ENCODE results near the gene MDK. TPM values are rescaled to one million over a fixed set of nuclear protein-coding genes. Genes with fewer than 3 reads are reported as not detected.

The MDK gene
- total RNA-seq, 2 experiments from 2014 or later = 1.6 to 5.0 TPM

GRCh38 chr11:46352063-46352841, 29.2 kb upstream of the MDK start:
- CTCF ChIA-PET = interaction anchor here (0.7 to 18.5 kb wide), 21 partner anchors 11 to 580 kb away, joined by 3 to 444 read pairs (median 5); partner anchors contain the start of genes CHRM4 and MDK
- ATAC-seq = peak; percentile 26

GRCh38 chr11:46353698-46354097, 27.8 kb upstream of the MDK start:
- H3K4me1 Mint-ChIP-seq = peaks cover 69% of the 10 kb centered on the region
- no peak for DNase-seq
- H3K27me3 Mint-ChIP-seq = no peaks in the 10 kb centered on the region
- no peak overlapping the region for H3K4me3 Mint-ChIP-seq
- peak overlapping the region; percentile 32 for H3K27ac Mint-ChIP-seq
- peaks cover 3% of the 10 kb centered on the region for H3K36me3 Mint-ChIP-seq
- no peak for ATAC-seq
- no peaks in the 10 kb centered on the region for H3K9me3 Mint-ChIP-seq (ENCODE audit: low read depth)
- CTCF ChIA-PET = interaction anchor here (1.3 to 18.5 kb wide), 5 partner anchors 12 to 176 kb away, joined by 3 to 444 read pairs (median 8); partner anchors contain the start of genes CHRM4 and MDK

More at GRCh38 chr11:46352063-46352841, 29.2 kb upstream of the MDK start:
- H3K27ac Mint-ChIP-seq = peak overlapping the region; percentile 59
- H3K4me1 Mint-ChIP-seq = peaks cover 68% of the 10 kb centered on the region
- H3K9me3 Mint-ChIP-seq (ENCODE audit: low read depth) = no peaks in the 10 kb centered on the region
- peaks cover 3% of the 10 kb centered on the region for H3K36me3 Mint-ChIP-seq
- peak overlapping the region; percentile 71 for H3K4me3 Mint-ChIP-seq
- no peaks in the 10 kb centered on the region for H3K27me3 Mint-ChIP-seq
- DNase-seq = peak; percentile 79

- Mint-ChIP-seq H3K9me3 (ENCODE audit: low read depth) (no peaks in the 10 kb centered on the region), H3K27me3 (no peaks in the 10 kb centered on the region), H3K4me3 (no peak overlapping the region), H3K27ac (no peak overlapping the region), H3K36me3 (no peaks in the 10 kb centered on the region), H3K4me1 (peaks cover 51% of the 10 kb centered on the region)
- no peak for ATAC-seq
- CTCF ChIA-PET = interaction anchor here (18.5 to 26.5 kb wide), 2 partner anchors 7 to 12 kb away, joined by 444 read pairs; partner anchors contain the start of genes DGKZ and MDK
- DNase-seq = no peak
These were observed 24.5 kb upstream of the MDK start for GRCh38 chr11:46356924-46357482.

DNA sequence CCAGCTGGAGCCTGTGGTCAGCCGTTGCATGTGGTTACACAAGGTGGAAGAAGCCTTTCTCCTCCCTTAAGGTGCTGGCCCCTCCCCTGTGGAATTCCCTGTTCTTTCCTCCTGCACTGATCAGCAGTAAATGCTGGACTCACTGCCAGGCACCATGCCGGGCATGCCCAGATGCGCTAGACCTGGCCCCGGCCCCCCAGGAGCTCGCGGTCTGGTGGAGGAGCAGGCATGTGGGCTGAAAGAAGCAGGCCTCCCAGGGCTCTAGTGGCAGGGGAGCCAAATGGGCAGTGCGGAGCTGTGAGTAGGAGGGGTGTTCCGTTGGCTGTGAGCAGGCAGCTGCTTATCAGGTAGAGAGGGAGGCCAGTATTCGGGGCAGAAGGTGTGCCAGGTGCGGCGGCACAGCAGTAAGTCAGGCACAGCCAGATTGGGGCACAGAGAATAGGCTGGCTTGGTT, 24.0 kb upstream of the MDK start:
- CTCF ChIA-PET = interaction anchor here (1.0 to 26.5 kb wide), 3 partner anchors 7 to 80 kb away, joined by 3 to 444 read pairs (median 444); partner anchors contain the start of genes DGKZ and MDK
- H3K27ac Mint-ChIP-seq = no peak overlapping the region
- ATAC-seq (no peak), DNase-seq (no peak)
- H3K4me3 Mint-ChIP-seq = no peak overlapping the region
- no peaks in the 10 kb centered on the region for H3K36me3 Mint-ChIP-seq
- H3K27me3 Mint-ChIP-seq = no peaks in the 10 kb centered on the region
- H3K9me3 Mint-ChIP-seq (ENCODE audit: low read depth) = no peaks in the 10 kb centered on the region
- peaks cover 51% of the 10 kb centered on the region for H3K4me1 Mint-ChIP-seq

DNA sequence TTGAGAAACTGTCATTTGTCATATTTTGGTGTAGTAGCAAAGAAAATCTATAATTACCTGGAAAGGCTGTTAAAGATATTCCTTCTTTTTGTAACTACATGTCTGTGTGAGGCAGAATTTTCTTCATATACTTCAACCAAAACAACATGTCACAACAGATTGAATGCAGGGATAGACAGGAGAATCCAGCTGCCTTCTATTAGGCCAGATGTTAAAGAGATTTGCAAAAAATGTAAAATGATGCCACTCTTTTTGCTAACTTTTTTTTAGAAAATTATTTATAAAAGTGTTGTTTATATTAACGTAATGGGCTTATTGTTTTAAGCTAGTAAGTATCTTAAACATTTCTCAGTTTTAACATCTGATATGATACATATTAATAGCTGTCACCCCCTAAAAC, 21.5 kb upstream of the MDK start:
- Mint-ChIP-seq H3K36me3 (no peaks in the 10 kb centered on the region), H3K9me3 (ENCODE audit: low read depth) (no peaks in the 10 kb centered on the region), H3K4me3 (no peak overlapping the region), H3K27me3 (no peaks in the 10 kb centered on the region), H3K4me1 (peaks cover 37% of the 10 kb centered on the region), H3K27ac (no peak overlapping the region)
- no peak for ATAC-seq
- CTCF ChIA-PET = interaction anchor here (1.2 to 26.5 kb wide), 4 partner anchors 10 to 169 kb away, joined by 4 to 444 read pairs (median 4); partner anchors contain the start of gene DGKZ
- DNase-seq = no peak

- DNase-seq (no peak), ATAC-seq (peak; percentile 38)
- Mint-ChIP-seq H3K27ac (peak overlapping the region; percentile 85), H3K36me3 (no peaks in the 10 kb centered on the region), H3K4me3 (peak overlapping the region; percentile 70), H3K27me3 (no peaks in the 10 kb centered on the region), H3K4me1 (peaks cover 37% of the 10 kb centered on the region), H3K9me3 (ENCODE audit: low read depth) (no peaks in the 10 kb centered on the region)
- CTCF ChIA-PET = interaction anchor here (1.2 to 26.5 kb wide), 4 partner anchors 10 to 65 kb away, joined by 3 to 444 read pairs (median 4); partner anchors contain the start of gene DGKZ
These were observed 20.6 kb upstream of the MDK start for GRCh38 chr11:46360878-46361277.

GRCh38 chr11:46361283-46362155, 19.9 kb upstream of the MDK start:
- ATAC-seq (peak; percentile 95), DNase-seq (peak; percentile 79)
- H3K4me1 Mint-ChIP-seq = peaks cover 33% of the 10 kb centered on the region
- peak overlapping the region; percentile 70 for H3K4me3 Mint-ChIP-seq
- CTCF ChIA-PET = interaction anchor here (0.7 to 26.5 kb wide), 5 partner anchors 10 to 121 kb away, joined by 3 to 444 read pairs (median 4); partner anchors contain the start of gene DGKZ
- no peaks in the 10 kb centered on the region for H3K27me3 Mint-ChIP-seq
- H3K36me3 Mint-ChIP-seq = no peaks in the 10 kb centered on the region
- H3K9me3 Mint-ChIP-seq (ENCODE audit: low read depth) = no peaks in the 10 kb centered on the region
- peak overlapping the region; percentile 85 for H3K27ac Mint-ChIP-seq

GRCh38 chr11:46362156-46363030, 19.1 kb upstream of the MDK start:
- Mint-ChIP-seq H3K36me3 (no peaks in the 10 kb centered on the region), H3K4me1 (peaks cover 34% of the 10 kb centered on the region), H3K27me3 (no peaks in the 10 kb centered on the region), H3K9me3 (ENCODE audit: low read depth) (no peaks in the 10 kb centered on the region), H3K27ac (peak overlapping the region; percentile 85), H3K4me3 (peak overlapping the region; percentile 15)
- ATAC-seq (no peak), DNase-seq (no peak)
- CTCF ChIA-PET = interaction anchor here (26.5 kb wide), 1 partner anchor 12 kb away, joined by 444 read pairs; the partner anchor contains the start of gene DGKZ

- no peaks in the 10 kb centered on the region for H3K27me3 Mint-ChIP-seq
- DNase-seq (no peak), ATAC-seq (no peak)
- H3K4me3 Mint-ChIP-seq = no peak overlapping the region
- no peaks in the 10 kb centered on the region for H3K9me3 Mint-ChIP-seq (ENCODE audit: low read depth)
- H3K36me3 Mint-ChIP-seq = no peaks in the 10 kb centered on the region
- peak overlapping the region; percentile 85 for H3K27ac Mint-ChIP-seq
- peaks cover 36% of the 10 kb centered on the region for H3K4me1 Mint-ChIP-seq
- CTCF ChIA-PET = interaction anchor here (26.5 kb wide), 1 partner anchor 13 kb away, joined by 444 read pairs; the partner anchor contains the start of gene DGKZ
These were observed 18.4 kb upstream of the MDK start for GRCh38 chr11:46363031-46363407.

DNA sequence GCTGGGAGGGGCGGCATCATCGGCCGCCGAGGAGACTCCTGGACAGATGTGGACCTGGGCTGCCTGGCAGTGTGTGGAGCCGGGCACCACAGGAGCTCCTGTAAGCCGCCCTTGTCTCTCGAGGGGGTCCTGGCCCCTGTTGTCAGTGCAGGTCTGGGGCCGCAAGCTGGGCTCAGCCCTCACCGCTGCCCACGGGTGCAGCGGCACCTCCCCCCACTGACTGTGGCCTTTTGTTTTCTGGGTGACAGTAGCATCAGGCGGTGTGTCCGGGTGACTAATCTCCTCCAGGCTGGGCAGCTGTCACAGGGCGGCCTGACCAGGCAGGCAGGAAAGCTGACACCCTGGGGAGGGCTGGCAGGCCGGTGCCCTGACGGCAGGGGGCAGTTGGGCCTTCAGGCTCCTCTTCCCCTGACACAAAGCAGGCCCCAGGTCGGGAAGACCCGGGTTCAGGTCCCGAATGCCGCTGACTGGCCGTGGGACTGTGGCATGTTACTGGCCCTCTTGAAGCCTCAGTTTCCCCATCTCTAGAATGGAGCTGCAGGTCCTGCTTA, 17.9 kb upstream of the MDK start:
- Mint-ChIP-seq H3K27me3 (no peaks in the 10 kb centered on the region), H3K4me3 (no peak overlapping the region), H3K36me3 (no peaks in the 10 kb centered on the region), H3K27ac (no peak overlapping the region), H3K9me3 (ENCODE audit: low read depth) (no peaks in the 10 kb centered on the region), H3K4me1 (peaks cover 34% of the 10 kb centered on the region)
- CTCF ChIA-PET = interaction anchor here (26.5 kb wide), 1 partner anchor 13 kb away, joined by 444 read pairs; the partner anchor contains the start of gene DGKZ
- DNase-seq = no peak
- ATAC-seq = no peak

GRCh38 chr11:46364056-46364455, 17.4 kb upstream of the MDK start:
- Mint-ChIP-seq H3K27me3 (no peaks in the 10 kb centered on the region), H3K36me3 (no peaks in the 10 kb centered on the region), H3K4me1 (peaks cover 34% of the 10 kb centered on the region), H3K27ac (peak overlapping the region; percentile 27), H3K9me3 (ENCODE audit: low read depth) (no peaks in the 10 kb centered on the region), H3K4me3 (no peak overlapping the region)
- no peak for DNase-seq
- CTCF ChIA-PET = interaction anchor here (26.5 kb wide), 1 partner anchor 14 kb away, joined by 444 read pairs; the partner anchor contains the start of gene DGKZ
- no peak for ATAC-seq

All from activated CD8-positive, alpha-beta memory T cell treated with anti-CD3 and anti-CD28 coated beads, Interleukin-2, amount 10 ng/mL, durations not matched to agents 7 days and 5 days (primary cell).